CD4-positive, alpha-beta T cell treated with Interferon alpha-2 for 1 hour (primary cell): ENCODE data around the gene ZNF106.

Experiments
- DNase-seq, 2 donors: peaks; one replicate each; pipeline ENCODE4 v3.0.0-alpha.2; 2020 to 2022

The ZNF106 gene

DNA sequence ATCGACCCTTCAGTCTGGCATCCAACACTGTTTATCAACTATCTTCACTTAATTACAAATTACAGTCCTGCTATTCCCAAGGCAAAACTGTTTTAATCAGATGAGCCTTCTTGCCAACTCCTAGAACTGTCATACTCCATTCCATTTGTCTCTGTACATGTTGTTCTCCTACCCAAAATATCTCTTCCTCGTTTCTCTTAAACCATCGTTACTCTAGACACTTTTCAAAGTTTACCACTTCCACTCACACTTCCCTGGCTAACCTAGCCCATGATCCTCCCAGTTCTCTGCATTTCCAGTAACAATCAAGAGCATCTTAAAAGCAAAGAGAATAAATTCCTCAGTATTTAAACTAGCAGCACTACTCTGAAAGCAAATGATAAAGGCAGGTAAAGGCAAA lies 19.9 kb downstream of the ZNF106 start:
- no peak for DNase-seq

DNA sequence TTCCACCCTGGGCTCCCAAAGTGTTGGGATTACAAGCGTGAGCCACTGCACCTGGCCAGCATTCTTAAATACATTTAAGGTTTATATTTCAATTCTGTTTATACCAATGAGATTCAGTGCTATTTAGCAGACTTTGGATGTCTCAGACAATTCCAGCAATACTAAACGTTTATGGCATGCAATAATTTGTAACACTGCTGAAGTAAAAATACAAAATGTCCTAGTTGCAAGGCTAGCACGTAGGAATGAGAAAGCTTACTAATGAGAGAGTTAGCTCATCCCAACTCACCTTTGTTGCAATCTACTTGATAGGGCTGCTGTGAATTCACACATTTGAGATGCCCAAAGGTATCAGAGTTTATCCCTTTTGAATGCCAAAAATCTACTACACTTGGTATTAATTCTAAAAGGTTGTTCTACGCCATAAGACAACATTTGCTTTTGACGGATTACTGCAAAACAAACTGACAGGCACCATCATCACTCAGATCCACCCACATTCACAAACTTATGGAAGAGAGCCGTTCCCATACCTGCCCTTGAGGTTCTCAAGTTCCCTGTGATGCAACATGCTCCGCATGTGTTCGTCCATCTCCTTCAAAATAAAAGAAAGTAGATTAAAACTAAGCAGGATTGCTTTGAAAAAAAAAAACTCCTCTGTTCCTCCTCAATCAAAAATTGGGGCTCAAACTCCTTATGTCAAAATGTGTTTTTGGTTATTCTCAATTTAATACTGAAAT lies 25.3 kb downstream of the ZNF106 start:
- DNase-seq = no peak

DNA sequence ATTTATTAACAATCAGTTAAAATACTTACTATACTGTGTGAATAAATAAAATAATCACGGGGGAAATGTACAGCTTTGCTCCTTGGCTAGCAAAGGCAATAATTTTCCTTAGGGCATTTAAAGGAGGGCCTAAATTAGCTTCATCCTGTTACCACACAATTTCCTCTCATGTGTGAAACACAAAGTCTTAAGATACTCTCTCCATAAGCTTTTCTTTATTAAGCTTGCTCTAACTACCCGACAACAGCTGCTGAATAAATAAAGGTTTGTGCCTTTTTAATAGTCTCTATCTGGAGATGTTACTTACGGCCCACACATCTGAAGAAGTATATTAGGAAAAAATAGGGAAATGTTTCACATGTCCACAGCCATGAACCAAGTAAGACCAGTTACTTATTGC lies 29.7 kb downstream of the ZNF106 start:
- DNase-seq = no peak

DNA sequence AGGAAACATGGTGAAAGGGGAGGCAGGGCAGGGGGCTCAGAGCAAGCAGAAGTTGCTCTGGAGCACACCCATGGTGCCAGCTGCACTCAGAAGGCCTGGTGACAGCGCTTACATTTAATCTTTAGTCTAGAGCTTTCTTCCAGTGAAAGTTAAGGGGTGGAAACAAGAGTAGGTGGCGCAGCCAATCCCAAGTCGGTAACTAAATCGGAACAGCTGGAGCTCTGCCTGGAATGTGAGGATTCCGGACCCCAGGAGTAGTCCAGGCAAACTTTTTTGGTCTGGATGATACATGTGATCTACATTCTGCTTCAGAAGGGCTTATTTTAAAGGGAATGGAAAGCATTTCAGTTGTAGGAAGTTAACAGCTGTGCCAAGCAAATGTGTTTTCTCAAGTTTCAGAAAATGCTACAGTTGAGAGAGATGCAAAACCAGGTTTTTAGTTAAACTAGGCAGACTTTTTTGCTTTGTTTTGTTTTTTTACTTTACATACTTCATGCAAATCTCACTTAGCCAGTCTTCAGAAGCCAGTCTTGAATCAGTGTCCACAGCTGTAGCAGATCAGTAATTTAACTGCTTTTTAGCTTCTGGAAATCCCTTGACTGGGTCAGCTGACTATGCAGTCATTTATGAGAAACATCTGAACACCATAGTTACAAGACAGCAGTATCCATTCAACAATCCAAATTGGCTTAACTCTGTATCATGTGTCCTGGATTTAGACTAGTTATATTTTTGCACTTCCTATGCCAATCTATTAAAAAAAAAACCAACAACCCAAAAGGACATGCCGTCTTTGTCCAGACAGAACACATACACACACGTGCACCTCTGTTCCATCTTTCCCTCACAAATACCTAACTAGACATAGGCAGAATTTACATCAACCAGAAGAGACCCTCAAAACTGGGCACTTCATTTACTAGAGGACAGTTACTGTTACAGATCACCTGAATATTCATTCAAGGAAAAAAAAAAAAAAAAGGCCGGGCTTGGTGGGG lies 33.2 kb downstream of the ZNF106 start:
- DNase-seq = no peak

- no peak for DNase-seq
These were observed 34.0 kb downstream of the ZNF106 start for GRCh38 chr15:42456971-42457370.

DNA sequence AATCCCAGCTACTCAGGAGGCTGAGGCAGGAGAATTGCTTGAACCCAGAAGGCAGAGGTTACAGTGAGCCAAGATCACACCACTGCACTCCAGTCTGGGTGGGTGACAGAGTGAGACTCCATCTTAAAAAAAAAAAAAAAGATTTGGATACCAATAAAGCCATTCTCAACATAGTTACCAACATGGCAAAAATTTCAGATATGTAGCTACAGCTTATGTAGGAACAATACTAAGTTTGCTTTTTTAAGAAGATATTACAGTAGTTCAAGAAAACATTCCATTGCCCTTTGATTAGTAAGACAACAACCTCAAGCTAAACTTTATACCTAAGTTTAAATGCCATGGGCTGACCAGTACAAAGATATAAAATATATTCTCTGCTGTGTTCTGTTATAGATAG lies 34.4 kb downstream of the ZNF106 start:
- no peak for DNase-seq

DNA sequence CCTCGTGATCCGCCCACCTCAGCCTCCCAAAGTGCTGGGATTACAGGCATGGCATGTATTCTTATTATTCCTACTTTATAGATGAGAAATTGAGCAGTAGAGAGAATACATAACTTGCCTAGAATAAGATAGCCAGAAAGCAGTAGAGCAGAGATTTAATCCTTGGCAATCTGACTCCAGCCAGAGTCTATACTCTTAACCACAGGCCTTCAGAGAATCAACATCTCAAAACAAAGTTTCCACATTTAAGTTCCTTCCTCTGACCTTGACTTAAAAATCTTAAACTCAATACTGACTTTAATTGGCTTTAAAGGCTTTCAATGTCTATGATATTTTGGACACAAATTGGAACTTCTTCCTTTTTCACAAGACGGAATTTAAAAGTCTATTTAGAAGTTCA lies 37.1 kb downstream of the ZNF106 start:
- DNase-seq = no peak

DNA sequence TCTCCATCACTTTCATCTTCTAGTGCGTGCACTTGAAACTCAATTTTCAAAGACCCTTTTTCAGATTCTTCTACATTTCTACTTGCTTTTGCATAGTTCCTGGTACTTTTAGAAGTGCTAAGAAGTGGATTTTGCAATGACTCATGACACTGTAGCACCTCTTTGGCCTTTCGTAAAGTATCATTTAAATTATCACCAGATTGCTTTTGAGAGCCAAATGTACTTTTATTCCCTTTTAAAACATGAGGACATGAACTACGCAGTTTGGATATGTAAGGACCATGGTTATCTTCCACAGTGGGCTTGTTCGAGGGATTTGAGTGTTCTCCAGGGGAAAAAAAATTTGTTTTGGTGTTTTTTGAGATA lies 40.5 kb downstream of the ZNF106 start:
- no peak for DNase-seq

DNA sequence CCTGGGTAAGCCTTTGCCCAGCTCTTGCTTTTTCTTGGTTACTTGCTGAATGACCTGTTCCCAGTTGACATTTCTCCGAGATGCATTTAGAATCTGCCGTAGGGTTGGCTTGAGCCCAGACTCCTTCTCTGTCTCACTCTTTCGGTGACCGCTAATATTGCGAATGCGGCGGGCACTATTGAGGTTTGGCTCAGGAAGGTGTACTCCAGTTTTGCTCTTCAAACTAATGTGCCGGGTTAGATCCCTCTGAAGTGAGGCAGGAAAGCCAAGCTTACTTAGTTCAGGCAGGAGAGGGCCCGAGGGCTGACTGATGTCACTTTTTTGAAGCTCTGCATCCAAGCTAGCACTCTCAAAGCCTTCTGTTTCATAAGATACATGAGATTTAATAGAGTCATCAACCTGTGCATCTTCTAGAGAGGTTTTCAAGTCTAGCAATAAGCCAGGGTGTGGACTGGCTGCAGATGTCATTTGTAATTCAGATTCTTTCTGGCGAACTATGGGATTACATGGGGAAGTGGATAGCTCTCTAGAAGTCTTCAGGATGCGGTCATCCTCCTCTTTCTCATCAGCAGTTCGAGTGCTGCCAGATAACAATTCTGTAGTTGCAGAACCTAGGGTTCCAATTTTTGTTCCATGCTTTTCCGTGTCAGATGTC lies 41.0 kb downstream of the ZNF106 start:
- DNase-seq = no peak

- DNase-seq = no peak
These were observed 42.7 kb downstream of the ZNF106 start for GRCh38 chr15:42448281-42448680.

GRCh38 chr15:42447599-42447998 lies 43.3 kb downstream of the ZNF106 start:
- no peak for DNase-seq

DNA sequence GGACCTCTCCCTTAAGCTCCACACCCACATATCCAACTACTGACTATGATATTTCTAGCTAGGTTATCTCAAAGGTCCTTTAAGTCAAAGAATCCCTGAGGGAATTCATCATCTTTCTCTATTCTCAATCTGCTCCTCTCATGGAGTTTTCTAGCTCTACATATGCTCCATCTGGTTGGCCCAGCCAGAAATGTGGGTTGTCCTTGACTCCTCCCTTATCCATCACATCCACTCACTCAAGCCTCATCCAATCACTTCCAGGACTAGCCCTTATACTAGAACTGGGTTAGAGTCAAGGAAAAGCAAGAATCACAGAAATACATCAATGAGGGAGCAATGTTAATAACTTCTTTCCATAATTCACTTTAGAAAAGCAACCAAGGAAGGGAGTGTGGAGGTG lies 45.4 kb downstream of the ZNF106 start:
- no peak for DNase-seq

DNA sequence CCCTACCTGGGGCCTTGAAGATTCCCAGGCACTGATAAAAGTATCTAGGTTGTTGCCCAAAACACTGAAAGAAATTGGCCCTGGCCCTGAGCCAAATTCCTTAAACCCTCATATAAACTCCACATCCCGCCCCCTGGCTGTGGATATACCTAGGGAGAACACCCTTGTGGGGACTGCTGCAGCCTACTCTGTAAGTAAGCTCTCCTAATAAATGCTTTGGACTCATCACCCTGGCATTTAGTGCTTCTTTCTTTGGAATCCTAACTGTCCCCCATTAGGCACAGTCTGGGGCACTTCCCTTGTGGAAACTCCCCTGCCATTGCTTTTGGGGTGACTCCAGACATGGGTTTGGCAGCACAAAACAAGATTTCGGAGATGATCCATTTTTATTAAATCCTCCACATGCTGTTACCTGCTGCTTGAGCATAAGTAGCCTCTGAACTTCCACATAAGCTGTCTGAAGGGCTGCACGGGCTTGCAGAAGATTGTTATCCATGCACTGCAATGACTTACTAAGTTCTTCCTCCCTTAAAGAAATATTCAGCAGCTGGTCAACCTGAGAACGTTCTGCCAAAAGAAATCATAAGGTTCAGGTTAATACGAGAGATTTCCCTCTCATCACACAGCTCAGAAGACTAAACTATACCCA lies 46.4 kb downstream of the ZNF106 start:
- no peak for DNase-seq

GRCh38 chr15:42427429-42428223 lies 63.3 kb downstream of the ZNF106 start:
- no peak for DNase-seq

GRCh38 chr15:42421376-42421775 lies 69.6 kb downstream of the ZNF106 start:
- DNase-seq = no peak

GRCh38 chr15:42419369-42419768 lies 71.6 kb downstream of the ZNF106 start:
- DNase-seq = no peak

DNA sequence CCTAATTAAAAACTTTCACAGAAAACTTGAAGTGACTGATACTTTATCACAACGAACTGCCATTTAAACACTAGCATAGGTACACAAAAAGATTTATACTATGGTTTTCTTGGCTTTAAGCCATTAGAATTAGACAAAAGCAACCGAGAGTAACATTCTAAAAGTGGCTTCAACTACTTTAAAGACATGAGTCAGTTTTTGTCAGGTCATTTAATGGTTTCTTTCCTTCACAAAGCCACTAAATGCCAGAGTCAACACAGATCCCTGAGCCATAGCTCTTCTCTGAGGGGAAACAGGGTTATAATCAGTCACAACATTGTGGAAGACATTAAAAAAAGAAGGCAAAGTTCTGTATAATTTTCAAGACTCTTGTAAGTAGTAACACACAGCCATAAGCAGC lies 77.0 kb downstream of the ZNF106 start:
- no peak for DNase-seq

GRCh38 chr15:42411884-42412283 lies 79.1 kb downstream of the ZNF106 start:
- DNase-seq = no peak

GRCh38 chr15:42409011-42409410 lies 81.9 kb downstream of the ZNF106 start:
- DNase-seq = no peak

DNA sequence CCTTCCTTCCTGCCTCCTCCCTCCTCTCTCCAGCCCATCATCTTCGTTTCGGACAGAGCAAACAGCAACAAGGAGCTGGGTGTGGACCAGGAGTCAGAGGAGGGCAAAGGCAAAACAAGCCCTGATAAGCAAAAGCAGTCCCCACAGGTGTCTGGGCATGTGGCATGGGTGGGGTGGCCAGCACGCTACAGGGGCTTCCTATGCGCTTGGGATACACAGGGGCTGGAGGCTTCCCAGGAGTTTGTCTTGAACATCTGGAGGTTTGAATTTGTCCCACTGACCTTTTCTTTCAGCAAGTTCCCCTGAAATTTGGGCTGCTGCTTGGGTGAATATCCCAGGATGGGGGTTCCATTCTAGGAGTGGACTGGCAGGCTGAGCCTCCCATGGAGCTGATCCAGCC lies 82.8 kb downstream of the ZNF106 start:
- no peak for DNase-seq

DNA sequence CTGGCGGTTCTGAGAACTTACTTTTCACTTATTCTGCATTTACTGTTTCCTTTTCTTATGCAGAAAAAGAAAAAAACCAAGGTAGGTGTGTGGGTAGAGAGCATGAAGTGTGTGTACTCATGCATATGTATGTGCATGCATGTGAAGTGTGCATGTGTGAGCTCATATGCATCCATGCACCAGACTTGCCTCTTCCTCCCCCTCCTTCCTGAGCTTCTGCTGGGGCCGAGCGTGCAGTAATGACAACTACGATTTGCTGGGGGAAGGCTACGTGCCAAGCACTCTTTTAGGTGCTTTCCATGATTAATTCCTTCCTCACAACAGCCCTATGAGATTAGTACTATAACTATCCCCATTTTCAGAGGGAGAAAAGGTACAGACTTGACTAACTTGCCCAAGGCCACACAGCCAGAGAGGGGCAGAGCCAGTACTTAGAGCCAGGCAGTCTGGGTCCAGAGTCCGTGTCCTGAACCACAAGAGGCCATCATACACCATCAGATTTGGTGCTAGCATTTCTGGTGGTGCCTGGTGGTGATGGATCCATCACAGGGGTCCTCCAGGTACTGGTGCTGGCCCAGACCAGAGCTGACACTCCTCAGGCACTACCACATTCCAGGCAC lies 85.0 kb downstream of the ZNF106 start:
- no peak for DNase-seq
